OCI-LY3 (cell line): ENCODE data around the gene DMAC2.
"Not testable (repeated sequence)": the region's sequence is repeated elsewhere in the genome, so short reads cannot be mapped to it uniquely, and the experiment has no call there.

Experiments
- H2AFZ ChIP-seq: fragments of 200-600, 300-600 bp; shearing (Covaris generic); 2 replicates; pipeline ENCODE4 v1.6.0; 2014; ENCODE audit warnings: antibody characterized with exemption, low read depth, low read length
- H3K27ac ChIP-seq: fragments of 200-600, 300-600 bp; sonication (generic); 2 replicates; pipeline ENCODE4 v1.5.1; 2014; ENCODE audit warnings: mild to moderate bottlenecking, low read length, moderate library complexity, mixed read lengths
- H3K27me3 ChIP-seq: fragments of 200-600, 300-600 bp; sonication (generic); 2 replicates; pipeline ENCODE4 v1.6.1; 2014; ENCODE audit warnings: low read depth, low read length, mixed read lengths
- H3K36me3 ChIP-seq: fragments of 200-600, 300-600 bp; sonication (generic); replicated peaks from 2 replicates; pipeline ENCODE3; 2014; ENCODE audit warnings: low read depth, low read length, mixed read lengths
- H3K4me1 ChIP-seq: fragments of 300-600, 200-600 bp; sonication (generic); 2 replicates; pipeline ENCODE4 v1.6.1; 2014; ENCODE audit warnings: low read length, mixed read lengths
- H3K4me2 ChIP-seq: fragments of 200-600, 300-600 bp; sonication (generic); 2 replicates; pipeline ENCODE4 v1.6.1; 2014; ENCODE audit warnings: low read length, mixed read lengths
- H3K4me3 ChIP-seq: fragments of 300-600, 200-600 bp; sonication (generic); 2 replicates; pipeline ENCODE4 v1.5.1; 2014; ENCODE audit warnings: antibody characterized with exemption, mild to moderate bottlenecking, low read length, moderate library complexity
- H3K79me2 ChIP-seq: fragments of 300-600, 200-600 bp; shearing (Covaris generic); 2 replicates; pipeline ENCODE4 v1.6.1; 2014; ENCODE audit warnings: mild to moderate bottlenecking, low read length, mixed read lengths
- H3K9ac ChIP-seq: fragments of 300-600, 200-600 bp; shearing (Covaris generic); 2 replicates; pipeline ENCODE4 v1.6.0; 2014; ENCODE audit warnings: mild to moderate bottlenecking, low read length, moderate library complexity
- H3K9me3 ChIP-seq: fragments of 200-600, 300-600 bp; shearing (Covaris generic); 2 replicates; pipeline ENCODE4 v1.6.1; 2014; ENCODE audit warnings: low read length, mixed read lengths; ENCODE audit not compliant: insufficient read depth
- H4K20me1 ChIP-seq: fragments of 200-600, 300-600 bp; sonication (generic); 2 replicates; pipeline ENCODE4 v1.6.1; 2016; ENCODE audit warnings: low read length, mixed read lengths; ENCODE audit not compliant: insufficient read depth
- EZH2phosphoT487 ChIP-seq: fragments of 200-600 bp; shearing (Covaris generic); IDR thresholded peaks from 2 replicates; pipeline ENCODE4 v1.6.1; 2018; ENCODE audit warnings: antibody characterized with exemption, mixed run types, low read depth
- TF ChIP-seq, protein P1 (sequence below): fragments of 200-600, 300-600 bp; sonication (generic); IDR thresholded peaks from 2 replicates; pipeline ENCODE4 v1.5.1; 2014; ENCODE audit warnings: antibody characterized with exemption, low read length, low read depth

DMAC2 gene

DNA sequence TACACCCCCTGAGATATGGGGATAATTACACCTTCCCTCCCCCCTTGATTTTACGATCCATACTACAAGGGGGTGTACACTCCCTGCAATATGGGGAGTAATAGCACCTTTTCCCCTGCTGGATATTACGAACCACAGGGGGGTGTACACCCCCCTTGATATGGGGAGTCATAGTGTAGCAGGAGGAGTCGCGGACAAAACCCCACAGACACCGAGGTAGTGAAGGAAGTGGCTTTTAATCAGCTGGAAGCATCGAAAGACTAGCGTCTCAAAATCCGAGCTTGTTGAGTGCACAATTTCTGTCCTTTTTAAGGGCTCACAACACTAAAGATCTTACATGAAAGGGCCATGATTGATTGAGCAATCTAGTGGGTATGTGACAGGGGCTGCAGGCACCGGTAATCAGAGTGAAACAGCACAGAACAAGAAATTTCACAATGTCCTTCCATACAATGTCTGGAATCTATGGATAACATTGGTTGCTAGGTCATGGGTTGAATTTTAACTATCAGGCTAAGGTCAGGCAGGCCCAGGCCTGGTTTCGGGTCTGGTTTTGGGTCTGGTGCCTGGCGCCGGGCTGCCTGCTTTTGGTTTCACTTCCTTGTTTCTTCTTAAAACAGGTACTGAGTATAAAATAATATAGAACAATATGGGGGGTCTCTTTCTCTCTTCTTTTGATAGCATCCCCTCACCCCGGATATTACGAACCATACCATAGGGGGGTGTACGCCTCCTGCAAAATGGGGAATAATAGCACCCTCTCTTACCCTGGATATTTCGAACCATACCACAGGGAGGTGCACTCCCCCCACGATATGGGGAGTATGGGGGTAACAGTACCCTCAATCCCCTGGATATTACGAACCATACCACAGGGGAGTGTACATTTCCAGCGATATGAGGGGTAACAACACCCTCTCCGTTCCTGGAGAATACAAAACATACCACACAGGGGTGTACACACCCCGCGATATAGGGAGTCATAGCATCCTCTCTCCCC, 23.8 kb upstream of the DMAC2 start:
- H2AFZ ChIP-seq, result peak overlapping the region; percentile 84
- H3K4me3 ChIP-seq, result peak overlapping the region; percentile 75
- not testable (repeated sequence) for H3K36me3 ChIP-seq, H4K20me1 ChIP-seq, H3K9me3 ChIP-seq, H3K79me2 ChIP-seq, H3K27me3 ChIP-seq
- peaks cover 30% of the 10 kb centered on the region for H3K4me1 ChIP-seq
- TF ChIP-seq, protein P1, sequence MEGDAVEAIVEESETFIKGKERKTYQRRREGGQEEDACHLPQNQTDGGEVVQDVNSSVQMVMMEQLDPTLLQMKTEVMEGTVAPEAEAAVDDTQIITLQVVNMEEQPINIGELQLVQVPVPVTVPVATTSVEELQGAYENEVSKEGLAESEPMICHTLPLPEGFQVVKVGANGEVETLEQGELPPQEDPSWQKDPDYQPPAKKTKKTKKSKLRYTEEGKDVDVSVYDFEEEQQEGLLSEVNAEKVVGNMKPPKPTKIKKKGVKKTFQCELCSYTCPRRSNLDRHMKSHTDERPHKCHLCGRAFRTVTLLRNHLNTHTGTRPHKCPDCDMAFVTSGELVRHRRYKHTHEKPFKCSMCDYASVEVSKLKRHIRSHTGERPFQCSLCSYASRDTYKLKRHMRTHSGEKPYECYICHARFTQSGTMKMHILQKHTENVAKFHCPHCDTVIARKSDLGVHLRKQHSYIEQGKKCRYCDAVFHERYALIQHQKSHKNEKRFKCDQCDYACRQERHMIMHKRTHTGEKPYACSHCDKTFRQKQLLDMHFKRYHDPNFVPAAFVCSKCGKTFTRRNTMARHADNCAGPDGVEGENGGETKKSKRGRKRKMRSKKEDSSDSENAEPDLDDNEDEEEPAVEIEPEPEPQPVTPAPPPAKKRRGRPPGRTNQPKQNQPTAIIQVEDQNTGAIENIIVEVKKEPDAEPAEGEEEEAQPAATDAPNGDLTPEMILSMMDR, result peak; percentile 60
- peak overlapping the region; percentile 87 for H3K4me2 ChIP-seq
- peak overlapping the region; percentile 99 for H3K27ac ChIP-seq
- H3K9ac ChIP-seq, result peak overlapping the region; percentile 89

DNA sequence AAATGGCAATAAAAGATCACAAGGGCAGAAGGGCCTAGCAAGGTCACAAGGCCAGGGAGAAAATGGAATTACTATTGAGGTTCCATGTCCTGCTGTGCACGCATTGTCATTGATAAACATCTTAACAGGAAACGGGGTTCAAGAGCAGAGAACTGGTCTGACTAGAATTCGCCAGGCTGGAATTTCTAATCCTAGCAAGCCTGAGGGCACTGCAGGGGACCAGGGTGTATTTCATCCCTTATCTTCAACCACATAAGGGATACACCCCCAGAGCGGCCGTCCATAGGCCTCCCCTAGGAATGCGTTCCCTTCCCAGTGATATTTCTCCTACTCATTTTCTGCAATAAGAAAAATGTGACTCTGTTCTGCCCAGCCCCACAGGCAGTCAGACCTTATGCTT, 22.8 kb upstream of the DMAC2 start:
- no peaks in the 10 kb centered on the region for H3K9me3 ChIP-seq
- no peaks in the 10 kb centered on the region for H3K36me3 ChIP-seq
- H3K4me1 ChIP-seq, result peaks cover 36% of the 10 kb centered on the region
- no peaks in the 10 kb centered on the region for H4K20me1 ChIP-seq
- peak overlapping the region; percentile 89; the same call in 1 of the 2 replicates for H3K9ac ChIP-seq
- TF ChIP-seq, protein P1, result no peak
- TF ChIP-seq EZH2phosphoT487, result no peak
- H2AFZ ChIP-seq, result no peak overlapping the region
- H3K4me3 ChIP-seq, result peak overlapping the region; percentile 75; the same call in 1 of the 2 replicates
- H3K27me3 ChIP-seq, result peaks cover 7% of the 10 kb centered on the region; the same call in 1 of the 2 replicates
- no peaks in the 10 kb centered on the region for H3K79me2 ChIP-seq
- peak overlapping the region; percentile 87 for H3K4me2 ChIP-seq
- H3K27ac ChIP-seq, result peak overlapping the region; percentile 99

DNA sequence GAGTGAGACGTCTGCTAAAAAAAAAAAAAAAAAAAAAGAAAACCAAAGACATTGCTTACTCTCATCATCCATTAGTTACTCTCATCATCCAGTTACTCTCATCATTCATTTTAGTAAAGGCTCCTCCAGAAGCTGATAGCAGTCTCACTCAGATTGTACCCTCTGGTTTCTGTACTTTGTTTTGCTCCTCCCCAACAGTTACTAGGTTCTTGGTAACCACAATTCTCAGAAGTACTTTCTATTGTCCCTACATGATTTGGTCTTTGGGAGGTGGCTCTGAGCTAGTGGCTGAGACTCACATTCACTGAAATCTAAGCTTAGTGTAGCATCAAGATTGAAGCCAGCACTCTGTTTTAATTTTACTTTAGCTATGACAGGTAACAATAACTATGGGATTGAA, 17.5 kb upstream of the DMAC2 start:
- peak overlapping the region; percentile 43; the same call in 1 of the 2 replicates for H2AFZ ChIP-seq
- peaks cover 4% of the 10 kb centered on the region; the same call in 1 of the 2 replicates for H3K9me3 ChIP-seq
- peaks cover 26% of the 10 kb centered on the region for H3K4me1 ChIP-seq
- no peaks in the 10 kb centered on the region for H3K36me3 ChIP-seq
- TF ChIP-seq, protein P1, result no peak
- no peak for TF ChIP-seq EZH2phosphoT487
- no peaks in the 10 kb centered on the region for H3K27me3 ChIP-seq
- no peaks in the 10 kb centered on the region for H3K79me2 ChIP-seq
- H3K4me2 ChIP-seq, result peak overlapping the region; percentile 47
- 0 out of 2 replicates have a peak overlapping the region, but pooled peaks have one; percentile 0 for H3K9ac ChIP-seq
- no peaks in the 10 kb centered on the region for H4K20me1 ChIP-seq
- peak overlapping the region; percentile 7; the same call in 1 of the 2 replicates for H3K4me3 ChIP-seq
- peak overlapping the region; percentile 11; the same call in 1 of the 2 replicates for H3K27ac ChIP-seq

DNA sequence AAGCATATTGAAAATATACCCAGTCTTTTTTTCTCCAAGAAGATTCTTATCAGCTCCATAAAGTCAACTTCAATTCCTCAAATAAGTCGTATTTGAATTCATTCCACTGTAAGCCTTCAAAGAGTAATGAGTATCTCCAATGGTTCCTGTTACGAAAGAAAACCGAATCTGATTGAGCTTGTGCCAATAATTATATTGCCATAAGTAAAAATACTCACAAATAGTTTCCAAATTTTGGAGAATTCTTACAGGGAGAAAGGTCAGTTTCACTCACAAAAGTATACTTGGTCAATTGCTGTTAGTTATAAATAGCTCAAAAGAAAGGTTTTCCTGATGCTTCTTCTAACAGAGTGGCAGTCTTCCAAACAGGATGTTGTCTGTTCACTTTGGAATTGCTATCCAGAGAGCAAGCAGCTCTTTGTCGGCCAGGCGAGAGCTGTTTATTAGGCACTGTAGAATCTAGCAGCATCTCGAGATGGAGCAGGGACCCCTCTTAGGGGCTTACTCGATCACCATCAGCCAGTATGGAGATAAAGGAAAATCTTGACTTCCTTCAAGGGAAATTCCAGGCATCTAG, 16.7 kb upstream of the DMAC2 start:
- TF ChIP-seq, protein P1, result no peak
- no peak for TF ChIP-seq EZH2phosphoT487
- no peaks in the 10 kb centered on the region for H3K36me3 ChIP-seq
- H3K9me3 ChIP-seq, result peaks cover 4% of the 10 kb centered on the region; the same call in 1 of the 2 replicates
- no peaks in the 10 kb centered on the region for H4K20me1 ChIP-seq
- H3K79me2 ChIP-seq, result no peaks in the 10 kb centered on the region
- H3K9ac ChIP-seq, result no peak overlapping the region
- no peaks in the 10 kb centered on the region for H3K27me3 ChIP-seq
- no peak overlapping the region for H2AFZ ChIP-seq
- peaks cover 23% of the 10 kb centered on the region for H3K4me1 ChIP-seq
- no peak overlapping the region for H3K4me3 ChIP-seq
- no peak overlapping the region for H3K27ac ChIP-seq
- H3K4me2 ChIP-seq, result 0 out of 2 replicates have a peak overlapping the region, but pooled peaks have one; percentile 47
